Ecto neural progenitor cell (in vitro differentiated cells): Measurements from ENCODE around the gene SLF1.

Experiments used
- DNase-seq: peaks from one replicate; pipeline ENCODE4 v3.0.0-alpha.2; 2018; ENCODE audit warnings: low spot score

Gene SLF1

DNA sequence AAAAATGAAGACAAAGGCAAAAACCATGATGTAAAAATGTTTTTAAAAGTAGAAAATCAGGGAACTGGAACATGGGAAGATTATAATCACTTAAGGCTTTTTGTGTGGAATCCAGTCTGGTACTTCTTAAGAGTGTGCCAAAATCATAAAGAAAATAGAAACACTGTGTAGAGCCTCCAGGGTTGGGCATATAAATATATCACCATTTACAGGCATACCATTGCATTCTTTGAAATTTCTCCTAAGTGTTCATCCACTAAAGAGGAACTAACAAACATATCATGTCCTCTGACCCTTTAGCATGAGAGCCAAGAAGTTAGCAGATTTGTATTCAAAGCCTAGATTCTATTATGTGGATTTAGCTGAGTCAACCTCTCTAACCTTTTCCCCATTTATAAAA, 93.3 kb downstream of the SLF1 start:
- no peak for DNase-seq

DNA sequence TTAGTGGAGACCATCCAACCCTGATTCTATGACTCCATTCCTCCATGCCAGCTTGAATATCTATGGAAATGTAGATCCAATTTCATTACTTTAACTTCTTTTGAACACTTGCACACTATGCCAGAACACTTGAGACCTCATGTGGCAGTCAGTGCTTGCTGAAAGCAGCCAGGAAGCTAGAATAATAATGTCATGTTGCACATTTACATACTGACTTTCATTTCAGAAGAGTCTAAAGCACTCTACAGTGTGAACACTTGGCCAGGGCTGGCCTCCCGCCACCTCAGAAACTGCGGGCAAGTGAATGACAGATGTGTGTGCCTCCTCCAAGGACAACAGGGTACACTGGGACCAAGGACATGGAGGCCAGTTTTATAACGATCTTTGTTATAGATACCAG, 97.3 kb downstream of the SLF1 start:
- no peak for DNase-seq

DNA sequence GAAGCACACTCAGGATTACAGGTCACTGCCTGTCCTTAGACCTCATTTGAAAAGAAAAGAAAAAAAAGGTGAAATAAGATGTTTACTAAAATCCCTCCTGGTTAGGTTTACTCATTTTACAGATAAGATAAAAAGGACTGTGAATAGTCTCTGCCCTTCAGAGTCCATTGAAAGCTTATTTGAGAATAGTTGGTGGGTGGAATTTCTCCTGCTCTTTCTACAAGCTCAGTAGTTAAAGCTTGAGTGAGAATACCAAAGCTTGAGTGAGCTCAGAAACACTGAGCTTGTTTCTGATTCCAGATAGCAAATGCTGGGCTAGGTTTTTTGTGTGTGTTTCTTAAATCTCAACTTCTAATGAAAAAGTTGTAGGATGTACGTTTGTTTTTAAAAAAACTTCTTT, 106.7 kb downstream of the SLF1 start:
- no peak for DNase-seq

DNA sequence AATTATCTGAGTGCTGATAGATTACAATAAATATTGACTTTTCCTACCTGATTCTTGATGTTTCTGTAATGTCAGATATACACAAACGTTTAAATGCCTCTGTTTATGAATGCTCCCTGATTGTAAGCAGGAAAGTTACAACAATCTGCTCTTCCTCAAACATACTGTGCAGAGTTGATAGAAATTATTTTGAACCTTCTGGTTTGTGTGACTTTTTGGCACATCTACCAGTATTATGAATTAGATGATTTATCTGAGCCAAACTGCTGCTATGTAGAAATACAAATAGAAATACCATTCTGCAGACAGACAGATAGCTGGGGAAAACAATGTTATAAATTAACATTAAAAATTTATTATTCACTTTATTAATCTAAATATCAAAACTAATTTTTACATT, 113.0 kb downstream of the SLF1 start:
- no peak for DNase-seq

DNA sequence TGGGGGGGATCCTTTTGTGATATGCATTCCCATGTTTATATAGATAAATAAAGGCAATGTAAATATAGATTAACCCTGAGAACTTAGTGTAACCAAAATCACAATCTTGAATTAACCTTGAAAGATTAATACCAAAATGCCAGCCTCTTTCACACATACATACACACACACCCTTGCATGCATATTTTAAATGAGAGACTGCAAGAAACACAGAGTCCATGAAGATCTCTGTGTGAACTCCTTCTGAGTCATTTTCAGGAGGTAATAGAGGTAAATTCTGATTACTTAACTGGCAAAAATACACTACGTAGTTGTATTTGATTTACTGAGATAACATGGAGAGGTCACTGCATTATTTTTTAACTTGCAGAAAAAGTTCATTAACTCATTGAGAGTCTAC, 118.0 kb downstream of the SLF1 start:
- no peak for DNase-seq

DNA sequence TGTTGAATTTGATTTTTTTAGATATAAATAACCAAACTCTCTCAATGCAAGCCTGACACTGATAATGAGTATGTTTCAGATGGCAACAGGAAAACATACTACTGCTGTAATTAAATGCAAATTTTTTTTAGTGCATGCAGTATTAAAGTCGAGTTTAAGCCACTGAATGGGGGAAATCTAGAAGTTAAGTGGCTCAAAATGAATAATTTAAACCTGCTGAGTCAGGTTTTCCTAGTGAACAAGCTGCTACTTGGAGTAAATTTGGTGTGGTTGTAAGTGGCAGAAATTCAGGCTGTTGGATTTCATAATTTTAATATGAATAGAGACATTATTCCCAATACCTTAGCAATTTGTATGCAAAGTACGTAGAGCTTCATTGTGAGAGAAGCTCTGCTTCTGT, 121.8 kb downstream of the SLF1 start:
- no peak for DNase-seq

DNA sequence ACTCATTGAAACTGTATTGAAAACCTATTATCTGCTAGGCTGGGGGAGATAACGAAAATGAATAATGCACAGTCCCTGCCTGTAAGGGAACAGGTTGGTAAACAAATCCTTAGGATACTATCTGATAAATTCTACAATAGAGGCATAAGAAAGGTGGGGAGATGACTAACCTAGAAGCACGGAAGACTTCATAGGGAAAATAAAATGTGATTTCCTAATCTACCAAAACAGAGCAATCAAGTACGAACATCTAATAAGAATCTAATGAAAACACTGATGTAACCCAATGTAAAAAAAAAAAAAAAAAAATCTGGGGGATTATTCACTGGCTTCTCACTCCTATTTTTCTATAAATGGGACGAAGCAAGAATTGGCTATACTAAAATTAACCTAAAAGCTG, 124.4 kb downstream of the SLF1 start:
- DNase-seq: no peak

DNA sequence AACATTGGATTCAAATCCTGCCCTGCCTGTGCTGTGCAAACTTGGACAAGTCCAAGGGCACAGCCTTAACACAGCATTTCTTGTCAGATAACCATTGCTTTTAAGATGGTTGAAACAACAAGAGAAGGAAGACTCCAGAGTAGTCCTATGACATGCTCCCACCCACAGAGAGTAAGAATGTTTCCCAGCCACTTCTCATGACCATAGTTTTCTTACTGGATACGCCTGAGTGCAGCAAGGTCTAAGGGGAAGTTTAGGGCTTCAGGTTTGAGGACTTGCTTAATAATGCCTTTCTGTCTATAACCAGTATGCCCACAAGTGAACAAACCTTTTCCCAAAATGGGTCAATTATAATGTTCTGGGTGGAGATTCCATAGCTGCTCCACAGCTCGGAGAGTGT, 126.4 kb downstream of the SLF1 start:
- DNase-seq: no peak

DNA sequence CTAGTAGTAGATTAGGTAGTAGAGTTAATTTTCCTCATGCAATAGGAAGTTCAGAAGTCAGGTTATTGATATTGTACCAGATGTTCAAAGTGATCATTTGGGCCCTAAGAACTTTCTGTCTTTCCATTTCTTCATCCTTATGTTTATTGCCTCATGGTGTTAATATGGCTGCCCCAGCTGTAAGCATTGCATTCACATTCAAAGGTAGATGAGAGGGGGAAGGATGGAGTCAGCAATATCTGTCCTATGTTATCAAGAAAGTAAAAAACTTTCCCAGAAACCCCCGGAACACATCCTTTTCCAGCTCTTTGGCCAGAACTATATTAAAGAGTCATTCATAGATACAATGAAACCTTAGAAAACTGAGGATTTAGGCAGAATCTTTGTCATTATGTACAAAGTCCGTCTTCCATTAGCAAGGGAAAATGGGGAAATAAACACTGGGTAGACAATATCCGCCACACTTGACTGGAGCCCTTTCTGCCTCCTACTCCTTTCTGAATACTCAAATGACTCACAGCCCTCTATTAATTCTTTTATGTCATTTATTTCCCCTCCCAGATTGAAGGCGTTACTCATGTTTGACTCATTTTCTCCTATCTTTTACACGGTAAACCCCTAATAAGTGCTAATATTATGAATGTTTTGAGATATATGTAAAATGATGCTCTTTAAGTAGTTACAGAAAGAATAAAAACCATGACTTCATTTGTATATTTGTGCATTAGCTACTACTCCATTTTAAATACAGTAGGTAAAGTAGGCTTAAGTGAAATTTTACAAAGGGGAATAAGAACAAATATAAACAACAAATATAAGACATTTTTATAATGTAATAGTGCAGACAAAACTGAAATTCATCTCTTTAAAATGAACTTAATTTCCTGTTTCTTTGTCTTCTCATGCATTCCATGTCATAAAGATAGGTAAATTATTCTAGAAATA, 127.6 kb downstream of the SLF1 start:
- no peak for DNase-seq

DNA sequence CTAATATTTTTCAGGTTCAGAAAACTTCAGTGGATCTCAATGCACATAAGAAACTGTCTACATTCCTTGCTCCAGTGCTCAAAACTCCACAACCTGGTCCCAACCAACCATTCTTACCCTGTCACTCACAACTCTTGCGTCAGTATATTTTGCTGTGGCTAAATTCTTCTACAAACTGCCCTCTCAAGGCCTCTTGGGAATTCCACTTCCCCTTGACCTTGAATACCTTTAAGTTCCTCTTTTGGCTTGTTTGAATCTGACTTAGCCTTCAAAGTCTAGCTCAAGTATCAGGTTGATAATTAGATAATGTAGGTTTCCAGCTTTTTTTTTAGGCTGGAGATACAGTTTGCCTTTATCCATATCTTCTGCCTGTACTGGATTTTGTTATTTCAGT, 128.3 kb downstream of the SLF1 start:
- no peak for DNase-seq
